KMS-11 (cell line): ENCODE measurements around the gene RWDD4.

Source experiments
- H2AFZ ChIP-seq: fragments of 200-600 bp; sonication (generic); 2 replicates; pipeline ENCODE4 v1.6.1; 2016; ENCODE audit warnings: antibody characterized with exemption, mixed run types, low read depth
- H3K27ac ChIP-seq: fragments of 200-600 bp; sonication (generic); 2 replicates; pipeline ENCODE4 v1.6.1; 2016; ENCODE audit warnings: mild to moderate bottlenecking, mixed run types
- H3K27me3 ChIP-seq: fragments of 200-600 bp; sonication (generic); 2 replicates; pipeline ENCODE4 v1.6.1; 2017; ENCODE audit warnings: mild to moderate bottlenecking, low read depth, mixed run types, moderate library complexity; ENCODE audit not compliant: insufficient read depth
- H3K36me3 ChIP-seq: fragments of 200-600 bp; sonication (generic); 2 replicates; pipeline ENCODE4 v1.6.1; 2017; ENCODE audit warnings: mild to moderate bottlenecking, mixed run types; ENCODE audit not compliant: insufficient read depth
- H3K4me1 ChIP-seq: fragments of 200-600 bp; sonication (generic); 2 replicates; pipeline ENCODE4 v1.6.1; 2016; ENCODE audit warnings: mild to moderate bottlenecking, low read depth, mixed run types; ENCODE audit not compliant: poor library complexity, severe bottlenecking
- H3K4me2 ChIP-seq: fragments of 200-600 bp; sonication (generic); 2 replicates; pipeline ENCODE4 v1.7.0; 2016; ENCODE audit warnings: mild to moderate bottlenecking, mixed run types
- H3K4me3 ChIP-seq: fragments of 200-600 bp; sonication (generic); IDR thresholded peaks from 2 replicates; pipeline ENCODE4 v1.6.1; 2017; ENCODE audit warnings: low read depth, low read length, mixed read lengths; ENCODE audit not compliant: insufficient read depth
- H3K79me2 ChIP-seq: fragments of 200-600 bp; sonication (generic); 2 replicates; pipeline ENCODE4 v1.6.1; 2016; ENCODE audit warnings: low read depth, mixed run types; ENCODE audit not compliant: insufficient read depth
- H3K9ac ChIP-seq: fragments of 200-600 bp; sonication (generic); 2 replicates; pipeline ENCODE4 v1.6.1; 2016; ENCODE audit warnings: mild to moderate bottlenecking, mixed run types
- H4K20me1 ChIP-seq: fragments of 200-600 bp; sonication (generic); 2 replicates; pipeline ENCODE4 v1.6.1; 2016; ENCODE audit warnings: mild to moderate bottlenecking, mixed run types; ENCODE audit not compliant: insufficient read depth
- TF ChIP-seq, protein P1 (sequence below): fragments of 200-600 bp; sonication (generic); conservative IDR thresholded peaks from 2 replicates; pipeline ENCODE4 v1.6.1; 2017; ENCODE audit warnings: low read depth, mild to moderate bottlenecking, antibody characterized with exemption, low read length, moderate library complexity, mixed read lengths

Gene RWDD4

DNA sequence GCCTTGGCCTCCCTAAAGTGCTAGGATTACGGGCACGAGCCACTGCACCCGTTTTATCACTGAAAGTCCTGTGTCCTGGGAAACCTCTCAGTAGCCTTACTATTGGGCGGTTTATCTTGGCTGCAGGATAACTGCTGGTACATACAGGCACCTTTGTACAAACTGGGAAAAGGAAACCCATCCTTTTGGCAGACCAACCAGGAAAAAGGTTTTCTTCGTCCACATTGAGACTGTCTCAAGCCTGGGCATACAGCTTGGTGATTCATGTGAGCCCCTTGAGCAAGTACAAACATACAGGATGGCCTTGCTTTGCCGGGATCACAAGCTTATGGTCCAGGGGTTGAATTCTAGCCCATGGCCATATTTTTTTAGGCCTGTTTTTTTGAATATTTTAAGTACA is 32.8 kb downstream of the RWDD4 start:
- Histone ChIP-seq H3K4me1 (no peaks in the 10 kb centered on the region), H3K27ac (no peak overlapping the region), H3K27me3 (no peaks in the 10 kb centered on the region), H3K79me2 (no peaks in the 10 kb centered on the region), H3K4me2 (no peak overlapping the region), H3K4me3 (no peak overlapping the region), H3K36me3 (no peaks in the 10 kb centered on the region), H3K9ac (no peak overlapping the region), H2AFZ (no peak overlapping the region), H4K20me1 (no peaks in the 10 kb centered on the region)
- TF ChIP-seq, protein P1, sequence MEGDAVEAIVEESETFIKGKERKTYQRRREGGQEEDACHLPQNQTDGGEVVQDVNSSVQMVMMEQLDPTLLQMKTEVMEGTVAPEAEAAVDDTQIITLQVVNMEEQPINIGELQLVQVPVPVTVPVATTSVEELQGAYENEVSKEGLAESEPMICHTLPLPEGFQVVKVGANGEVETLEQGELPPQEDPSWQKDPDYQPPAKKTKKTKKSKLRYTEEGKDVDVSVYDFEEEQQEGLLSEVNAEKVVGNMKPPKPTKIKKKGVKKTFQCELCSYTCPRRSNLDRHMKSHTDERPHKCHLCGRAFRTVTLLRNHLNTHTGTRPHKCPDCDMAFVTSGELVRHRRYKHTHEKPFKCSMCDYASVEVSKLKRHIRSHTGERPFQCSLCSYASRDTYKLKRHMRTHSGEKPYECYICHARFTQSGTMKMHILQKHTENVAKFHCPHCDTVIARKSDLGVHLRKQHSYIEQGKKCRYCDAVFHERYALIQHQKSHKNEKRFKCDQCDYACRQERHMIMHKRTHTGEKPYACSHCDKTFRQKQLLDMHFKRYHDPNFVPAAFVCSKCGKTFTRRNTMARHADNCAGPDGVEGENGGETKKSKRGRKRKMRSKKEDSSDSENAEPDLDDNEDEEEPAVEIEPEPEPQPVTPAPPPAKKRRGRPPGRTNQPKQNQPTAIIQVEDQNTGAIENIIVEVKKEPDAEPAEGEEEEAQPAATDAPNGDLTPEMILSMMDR = no peak

DNA sequence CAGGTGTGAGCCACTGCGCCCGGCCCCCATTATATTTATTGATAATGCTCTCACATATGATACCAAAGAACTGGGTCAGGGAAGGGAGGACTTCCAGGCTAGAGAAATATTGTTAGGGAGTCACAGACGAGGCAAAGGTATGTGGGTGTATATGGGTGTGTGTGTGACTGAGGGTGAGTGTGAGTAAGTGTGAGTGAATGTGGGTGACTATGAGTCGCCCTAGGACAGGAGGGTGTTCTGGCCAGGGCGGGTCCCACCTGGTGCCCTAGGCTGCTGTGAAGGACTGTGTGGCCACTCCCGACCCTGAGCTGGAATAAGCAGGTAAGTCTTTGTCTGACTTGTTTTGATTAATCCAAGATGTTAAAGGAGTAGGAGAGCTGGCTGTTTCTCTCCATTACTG is 34.4 kb downstream of the RWDD4 start:
- Histone ChIP-seq H2AFZ (no peak overlapping the region), H3K36me3 (no peaks in the 10 kb centered on the region), H3K27ac (no peak overlapping the region), H4K20me1 (no peaks in the 10 kb centered on the region), H3K79me2 (no peaks in the 10 kb centered on the region), H3K4me3 (no peak overlapping the region), H3K4me1 (no peaks in the 10 kb centered on the region), H3K9ac (no peak overlapping the region), H3K4me2 (no peak overlapping the region), H3K27me3 (no peaks in the 10 kb centered on the region)
- TF ChIP-seq, protein P1 = no peak

DNA sequence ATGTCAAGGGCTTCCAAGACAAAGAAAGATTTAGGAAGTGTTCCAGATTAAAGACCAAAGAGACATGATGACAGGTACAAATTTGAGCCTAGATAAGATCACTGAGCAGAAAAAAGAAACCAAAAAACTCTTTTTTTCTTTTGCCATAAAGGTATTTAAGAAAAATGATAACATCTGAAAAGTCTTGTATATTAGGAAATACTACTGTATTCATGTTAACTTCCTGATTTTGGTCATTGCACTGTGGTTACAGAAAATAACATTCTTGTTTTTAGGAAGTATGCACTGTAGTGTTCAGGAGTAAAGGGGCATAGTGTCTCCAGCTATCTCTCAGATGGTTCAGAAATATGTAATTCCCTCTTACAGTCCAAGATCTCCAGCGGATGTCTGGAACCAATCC is 37.1 kb downstream of the RWDD4 start:
- no peak overlapping the region for H3K9ac ChIP-seq
- no peaks in the 10 kb centered on the region for H3K36me3 ChIP-seq
- H3K4me2 ChIP-seq = no peak overlapping the region
- no peaks in the 10 kb centered on the region for H3K79me2 ChIP-seq
- no peak overlapping the region for H3K27ac ChIP-seq
- TF ChIP-seq, protein P1 = no peak
- H3K27me3 ChIP-seq = no peaks in the 10 kb centered on the region
- H4K20me1 ChIP-seq = no peaks in the 10 kb centered on the region
- H3K4me1 ChIP-seq = no peaks in the 10 kb centered on the region
- no peak overlapping the region for H3K4me3 ChIP-seq
- H2AFZ ChIP-seq = no peak overlapping the region

DNA sequence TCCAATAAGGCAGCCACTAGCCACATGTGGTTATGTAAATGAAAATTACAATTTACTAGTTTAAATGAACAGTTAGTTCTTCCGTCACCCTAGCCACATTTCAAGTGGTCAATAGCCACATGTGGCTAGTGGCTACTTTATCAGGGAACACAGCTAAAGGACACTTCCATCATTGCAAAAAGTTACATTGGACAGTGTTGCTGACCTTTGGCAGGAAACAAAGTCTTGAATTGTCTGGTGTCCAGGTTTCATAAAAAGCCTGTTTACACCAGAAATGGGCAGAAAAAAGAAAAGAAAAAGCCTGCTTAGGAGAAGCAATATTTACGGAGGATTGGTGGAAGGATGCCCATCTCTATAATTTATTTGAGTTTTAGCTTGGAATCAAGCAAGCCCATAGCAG is 38.6 kb downstream of the RWDD4 start:
- Histone ChIP-seq H3K36me3 (no peaks in the 10 kb centered on the region), H3K79me2 (no peaks in the 10 kb centered on the region), H3K9ac (no peak overlapping the region), H3K27me3 (no peaks in the 10 kb centered on the region), H2AFZ (no peak overlapping the region), H4K20me1 (no peaks in the 10 kb centered on the region), H3K27ac (no peak overlapping the region), H3K4me2 (no peak overlapping the region), H3K4me3 (no peak overlapping the region), H3K4me1 (no peaks in the 10 kb centered on the region)
- TF ChIP-seq, protein P1 = no peak

DNA sequence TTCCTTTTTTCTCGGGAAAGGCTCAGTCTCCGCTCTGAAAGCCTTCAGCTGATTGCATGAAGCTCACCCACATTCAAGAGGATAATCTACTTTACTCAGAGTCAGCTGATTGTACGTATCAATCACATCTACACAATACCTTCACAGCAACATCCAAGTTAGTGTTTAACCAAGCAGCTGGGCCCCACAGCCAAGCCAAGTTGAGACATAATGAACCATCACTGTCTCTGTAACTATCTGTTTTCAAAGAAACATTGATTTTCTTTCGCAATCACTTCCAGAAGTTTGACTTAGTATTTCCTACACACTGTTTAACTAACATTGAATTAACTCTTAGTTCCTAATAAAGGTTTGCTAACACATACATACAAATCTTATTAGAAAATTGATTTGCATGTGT is 40.3 kb downstream of the RWDD4 start:
- Histone ChIP-seq H2AFZ (no peak overlapping the region), H4K20me1 (no peaks in the 10 kb centered on the region), H3K4me2 (no peak overlapping the region), H3K27ac (no peak overlapping the region), H3K4me3 (no peak overlapping the region), H3K79me2 (no peaks in the 10 kb centered on the region), H3K36me3 (no peaks in the 10 kb centered on the region), H3K9ac (no peak overlapping the region), H3K4me1 (no peaks in the 10 kb centered on the region), H3K27me3 (no peaks in the 10 kb centered on the region)
- TF ChIP-seq, protein P1 = no peak
